ENCODE data around the gene MECP2. TPM values are rescaled to one million over a fixed set of nuclear protein-coding genes. Genes with fewer than 3 reads are reported as not detected.

The MECP2 gene
- total RNA-seq, 1 donor from 2014 or later = 45.2 TPM

DNA sequence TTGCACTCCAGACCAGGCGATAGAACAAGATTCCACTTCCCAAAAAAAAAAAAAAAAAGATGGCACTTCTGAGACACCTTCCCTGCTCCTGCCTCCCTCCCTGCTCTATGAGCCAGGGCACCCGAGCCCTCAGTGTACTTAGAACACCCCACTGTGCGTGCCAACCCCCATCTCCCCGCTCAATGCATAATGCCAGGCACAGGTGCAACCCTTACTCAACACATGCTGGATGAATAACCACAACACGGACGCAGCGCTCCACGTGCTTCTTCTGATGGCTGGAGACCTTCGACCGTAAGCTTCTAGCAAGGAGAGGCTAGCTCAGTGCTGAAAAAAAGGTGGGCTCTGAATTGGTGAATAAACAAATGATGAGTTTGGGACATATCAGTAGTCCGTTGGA is 57.9 kb downstream of the MECP2 start:
- no peak for DNase-seq (ENCODE audit: extremely low read depth, low read depth, low spot score)

DNA sequence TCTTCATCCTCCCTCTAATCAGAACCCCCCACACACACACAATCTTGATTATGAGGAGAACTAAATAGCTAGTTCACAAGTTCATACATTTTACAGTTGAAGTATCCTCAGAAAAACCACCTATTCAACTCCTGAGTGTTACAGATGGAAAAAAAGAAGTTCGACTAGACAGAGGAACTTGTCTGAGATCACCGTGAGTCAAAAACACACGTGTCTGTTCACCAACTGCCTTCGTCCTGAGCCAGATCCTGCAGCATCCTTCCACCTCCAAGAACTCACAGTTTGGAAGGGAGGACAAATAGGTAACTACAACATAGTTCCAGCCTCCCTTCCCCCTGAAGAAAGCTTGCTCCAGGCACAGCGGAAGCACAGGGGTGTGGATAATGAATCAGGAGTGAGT is 58.9 kb downstream of the MECP2 start:
- DNase-seq (ENCODE audit: extremely low read depth, low read depth, low spot score) = no peak

DNA sequence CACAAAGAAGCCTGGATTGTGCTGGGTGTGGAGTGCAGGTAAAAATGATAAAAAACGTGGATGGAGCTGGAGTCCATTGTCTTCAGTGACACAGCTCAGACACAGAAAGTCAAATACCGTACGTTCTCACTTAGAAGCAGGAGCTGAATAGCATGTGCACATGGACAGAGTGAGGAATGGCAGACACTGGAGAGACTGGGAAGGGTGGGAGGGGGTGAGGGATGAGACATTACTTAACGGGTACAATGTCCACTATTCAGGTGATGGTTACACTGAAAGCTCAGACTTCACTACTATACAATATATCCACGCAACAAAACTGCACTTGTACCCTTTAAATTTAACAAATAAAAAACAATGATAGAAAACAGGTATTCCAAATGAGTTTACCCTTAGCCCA is 59.8 kb downstream of the MECP2 start:
- no peak for DNase-seq (ENCODE audit: extremely low read depth, low read depth, low spot score)

DNA sequence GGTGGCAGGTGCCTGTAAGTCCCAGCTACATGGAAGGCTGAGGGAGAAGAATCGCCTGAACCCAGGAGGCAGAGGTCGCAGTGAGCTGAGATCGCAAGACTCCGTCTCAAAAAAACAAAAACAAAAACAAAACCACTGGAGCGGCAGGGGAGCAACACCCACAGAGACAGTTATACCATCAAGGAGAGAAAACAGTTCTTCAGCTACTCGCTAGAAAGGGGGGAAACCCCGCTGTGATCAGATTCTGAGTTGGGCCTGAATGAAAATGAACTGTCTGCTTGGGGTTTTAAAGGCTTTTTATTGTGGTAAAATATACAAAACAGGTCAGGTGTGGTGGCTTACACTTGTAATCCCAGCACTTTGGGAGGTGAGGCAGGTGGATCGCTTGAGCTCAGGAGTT is 61.0 kb downstream of the MECP2 start:
- no peak for DNase-seq (ENCODE audit: extremely low read depth, low read depth, low spot score)

DNA sequence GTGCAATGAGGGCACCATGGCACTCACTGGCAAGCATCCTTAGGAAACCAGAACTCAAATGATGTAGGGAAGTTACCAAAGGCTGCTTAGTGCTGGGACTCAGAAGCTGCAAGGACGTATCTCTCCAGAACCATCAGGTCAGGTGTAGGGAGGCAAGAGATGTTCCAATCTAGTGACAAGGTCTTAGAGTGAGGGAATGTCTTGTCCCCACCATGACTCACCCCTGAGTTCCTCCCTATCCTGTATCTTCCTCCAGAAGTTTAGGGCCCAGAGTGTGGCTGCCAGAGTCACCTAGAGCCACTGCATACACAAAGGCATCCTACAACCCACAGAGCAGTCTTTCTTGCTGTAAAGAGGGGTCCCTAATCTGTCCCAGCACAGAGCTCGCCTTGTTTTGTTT is 63.7 kb downstream of the MECP2 start:
- DNase-seq (ENCODE audit: extremely low read depth, low read depth, low spot score) = no peak

DNA sequence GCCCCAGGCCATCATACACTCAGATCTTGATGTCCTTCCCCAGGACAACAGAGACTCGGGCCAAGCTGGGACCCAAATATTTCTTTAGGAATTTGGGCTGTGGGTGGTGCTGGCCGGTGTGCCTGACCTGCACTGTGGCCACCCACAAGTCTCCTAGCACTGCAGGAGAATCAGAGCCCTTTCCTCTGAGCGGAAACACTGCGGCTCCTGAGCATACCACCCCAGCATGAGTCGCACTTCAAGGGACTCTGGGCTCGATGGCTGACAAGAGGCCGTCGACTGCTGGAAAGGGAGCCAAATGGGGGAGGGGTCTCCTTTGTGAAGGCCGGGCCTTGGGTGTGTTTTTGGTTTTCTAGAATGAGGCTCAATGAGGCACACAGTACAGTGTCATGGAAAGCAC is 64.9 kb downstream of the MECP2 start:
- no peak for DNase-seq (ENCODE audit: extremely low read depth, low read depth, low spot score)

DNA sequence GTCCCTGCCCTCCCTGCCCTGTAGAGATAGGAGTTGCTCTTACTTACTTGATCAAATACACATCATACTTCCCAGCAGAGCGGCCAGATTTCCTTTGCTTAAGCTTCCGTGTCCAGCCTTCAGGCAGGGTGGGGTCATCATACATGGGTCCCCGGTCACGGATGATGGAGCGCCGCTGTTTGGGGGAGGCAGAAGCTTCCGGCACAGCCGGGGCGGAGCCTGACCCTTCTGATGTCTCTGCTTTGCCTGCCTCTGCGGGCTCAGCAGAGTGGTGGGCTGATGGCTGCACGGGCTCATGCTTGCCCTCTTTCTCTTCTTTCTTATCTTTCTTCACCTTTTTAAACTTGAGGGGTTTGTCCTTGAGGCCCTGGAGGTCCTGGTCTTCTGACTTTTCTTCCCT is 65.4 kb downstream of the MECP2 start:
- no peak for DNase-seq (ENCODE audit: extremely low read depth, low read depth, low spot score)

DNA sequence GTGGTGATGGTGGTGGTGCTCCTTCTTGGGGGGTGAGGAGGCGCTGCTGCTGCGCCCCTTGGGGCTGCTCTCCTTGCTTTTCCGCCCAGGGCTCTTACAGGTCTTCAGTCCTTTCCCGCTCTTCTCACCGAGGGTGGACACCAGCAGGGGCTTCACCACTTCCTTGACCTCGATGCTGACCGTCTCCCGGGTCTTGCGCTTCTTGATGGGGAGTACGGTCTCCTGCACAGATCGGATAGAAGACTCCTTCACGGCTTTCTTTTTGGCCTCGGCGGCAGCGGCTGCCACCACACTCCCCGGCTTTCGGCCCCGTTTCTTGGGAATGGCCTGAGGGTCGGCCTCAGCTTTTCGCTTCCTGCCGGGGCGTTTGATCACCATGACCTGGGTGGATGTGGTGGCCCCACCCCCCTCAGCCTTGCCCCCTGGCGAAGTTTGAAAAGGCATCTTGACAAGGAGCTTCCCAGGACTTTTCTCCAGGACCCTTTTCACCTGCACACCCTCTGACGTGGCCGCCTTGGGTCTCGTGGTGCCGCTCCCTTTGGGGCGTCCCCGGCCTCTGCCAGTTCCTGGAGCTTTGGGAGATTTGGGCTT is 66.7 kb downstream of the MECP2 start:
- DNase-seq (ENCODE audit: extremely low read depth, low read depth, low spot score) = no peak

DNA sequence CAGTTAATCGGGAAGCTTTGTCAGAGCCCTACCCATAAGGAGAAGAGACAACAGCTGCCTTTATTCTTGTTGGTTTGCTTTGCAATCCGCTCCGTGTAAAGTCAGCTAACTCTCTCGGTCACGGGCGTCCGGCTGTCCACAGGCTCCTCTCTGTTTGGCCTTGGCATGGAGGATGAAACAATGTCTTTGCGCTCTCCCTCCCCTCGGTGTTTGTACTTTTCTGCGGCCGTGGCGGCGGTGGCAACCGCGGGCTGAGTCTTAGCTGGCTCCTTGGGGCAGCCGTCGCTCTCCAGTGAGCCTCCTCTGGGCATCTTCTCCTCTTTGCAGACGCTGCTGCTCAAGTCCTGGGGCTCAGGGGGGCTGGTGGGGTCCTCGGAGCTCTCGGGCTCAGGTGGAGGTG is 67.3 kb downstream of the MECP2 start:
- no peak for DNase-seq (ENCODE audit: extremely low read depth, low read depth, low spot score)

DNA sequence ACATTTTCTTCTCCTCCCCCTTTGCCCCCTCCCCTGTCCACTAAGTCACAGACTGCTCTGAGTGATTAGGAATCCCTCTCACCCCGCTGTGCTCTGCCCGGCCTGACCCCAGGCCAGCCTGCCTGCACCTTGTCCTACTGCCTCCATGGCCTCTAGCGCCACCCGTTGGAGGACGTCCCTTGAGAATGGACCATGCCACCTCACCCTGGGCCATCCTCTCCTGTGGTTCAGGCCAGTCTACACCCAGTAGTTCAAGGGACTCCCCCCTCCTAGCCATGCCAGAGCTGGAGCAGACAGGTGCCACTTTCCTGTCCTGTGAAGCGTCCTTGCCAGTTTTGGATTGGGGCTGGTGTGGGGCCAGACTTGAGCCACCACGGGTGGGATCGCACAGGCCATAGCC is 68.1 kb downstream of the MECP2 start:
- no peak for DNase-seq (ENCODE audit: extremely low read depth, low read depth, low spot score)

DNA sequence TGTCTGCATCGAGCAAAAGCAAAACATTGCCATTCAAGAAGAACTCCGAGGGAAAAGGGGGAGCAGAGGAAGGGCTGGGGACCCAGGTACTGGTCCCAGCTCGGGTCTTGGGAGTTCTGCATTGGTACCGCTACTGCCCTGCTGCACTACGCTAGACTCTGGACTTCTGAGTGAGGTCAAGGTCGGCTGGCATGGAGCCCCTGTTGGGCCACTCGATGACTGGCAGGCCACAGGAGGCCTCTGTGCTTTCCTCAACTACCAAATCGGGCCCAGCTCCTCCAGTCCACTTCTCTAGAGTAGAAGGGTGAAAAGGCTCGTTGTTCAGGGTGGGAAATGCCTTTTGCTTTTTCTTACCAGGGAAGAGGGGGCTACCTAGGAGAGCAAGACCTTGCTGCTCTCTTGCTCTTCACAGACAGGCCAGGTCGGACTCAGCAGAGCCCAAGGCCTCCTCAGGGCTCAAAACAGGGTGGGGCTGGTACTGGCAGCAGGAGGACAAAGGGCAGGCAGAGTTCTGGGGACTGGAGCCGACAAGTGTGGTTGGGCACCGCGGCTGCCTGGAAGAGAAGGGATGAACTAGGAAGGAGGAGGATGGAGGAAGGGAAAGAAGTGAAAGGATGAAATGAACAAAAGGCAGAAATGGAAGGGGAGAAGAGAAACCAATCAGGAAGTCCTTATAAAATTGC is 68.9 kb downstream of the MECP2 start:
- no peak for DNase-seq (ENCODE audit: extremely low read depth, low read depth, low spot score)

DNA sequence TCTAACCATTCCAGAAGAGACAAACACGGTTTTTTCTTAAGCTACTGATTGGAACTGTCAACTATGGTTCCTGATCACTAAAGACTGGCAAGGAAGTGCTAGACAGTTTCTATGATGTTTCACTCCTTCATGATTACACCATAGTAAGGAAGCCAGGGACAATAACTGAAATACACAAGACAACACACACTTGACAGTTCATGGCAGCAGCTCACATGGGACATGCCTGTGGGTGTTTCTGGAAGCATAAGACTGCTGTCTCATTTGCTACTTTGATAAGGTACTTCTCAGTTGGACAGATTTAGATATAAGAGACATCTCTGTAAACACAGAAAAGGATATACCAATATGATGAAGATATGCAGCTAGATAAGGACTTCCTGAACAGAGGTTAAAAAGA is 69.5 kb downstream of the MECP2 start:
- no peak for DNase-seq (ENCODE audit: extremely low read depth, low read depth, low spot score)

DNA sequence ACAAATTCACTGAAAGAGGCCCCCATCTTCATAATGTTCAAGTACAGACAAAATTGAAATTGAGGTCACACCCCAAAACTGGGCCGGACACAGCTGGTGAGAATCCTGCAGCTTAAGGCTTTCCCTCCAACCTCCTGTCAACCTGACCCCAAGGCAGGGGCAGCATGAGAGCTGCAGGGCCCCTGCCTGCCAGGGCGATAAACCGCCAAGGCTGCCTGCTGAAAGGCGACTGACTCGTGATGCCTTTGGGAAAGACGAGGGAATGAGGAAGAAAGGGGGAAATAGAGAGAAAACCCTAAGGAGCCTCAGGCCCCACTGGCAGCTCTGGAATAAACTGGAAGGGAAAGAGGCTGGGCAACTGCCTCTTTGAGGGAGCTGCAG is 70.5 kb downstream of the MECP2 start:
- no peak for DNase-seq (ENCODE audit: extremely low read depth, low read depth, low spot score)

DNA sequence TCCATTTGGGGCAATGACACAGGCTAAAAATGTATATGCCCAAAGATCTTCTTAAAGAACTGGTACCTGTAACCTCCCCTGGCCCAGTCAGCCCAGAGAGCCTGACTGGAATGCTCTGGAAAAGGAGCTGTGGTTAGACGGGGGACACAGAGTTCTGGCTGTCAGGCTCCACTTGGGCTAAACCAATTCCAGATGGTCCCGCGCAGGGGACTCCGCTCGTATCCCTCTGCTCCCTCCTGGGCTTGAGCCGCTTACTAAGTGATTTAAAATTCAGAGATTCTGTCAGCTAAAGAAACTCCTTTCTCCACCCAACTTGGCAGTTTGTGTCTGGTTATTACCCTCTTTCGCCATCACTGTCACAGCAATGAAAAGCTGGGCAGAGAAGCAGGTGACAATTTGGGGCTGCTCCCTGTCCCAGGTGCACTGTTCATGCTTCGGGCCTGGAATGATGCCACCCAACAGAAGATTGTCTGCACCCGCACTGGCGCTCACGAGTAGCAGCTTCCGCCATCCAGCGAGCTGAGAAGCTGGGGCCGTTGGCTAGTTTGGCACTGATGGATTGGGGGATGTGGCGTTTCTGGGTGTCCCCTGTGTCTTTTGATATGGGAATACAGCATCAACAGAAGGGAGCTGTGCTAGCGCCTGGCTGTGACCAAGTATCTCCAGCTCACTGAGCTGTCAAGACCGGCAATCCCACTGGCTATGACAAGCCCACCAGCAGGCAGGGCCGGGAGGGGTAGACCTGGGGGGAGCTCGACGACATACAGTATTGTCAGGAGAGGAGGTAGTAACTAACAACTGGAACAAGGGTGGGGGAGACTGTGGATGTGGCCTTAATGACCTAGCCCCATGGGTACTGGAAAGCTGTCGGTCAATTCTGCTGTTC is 71.1 kb downstream of the MECP2 start:
- DNase-seq (ENCODE audit: extremely low read depth, low read depth, low spot score) = no peak

DNA sequence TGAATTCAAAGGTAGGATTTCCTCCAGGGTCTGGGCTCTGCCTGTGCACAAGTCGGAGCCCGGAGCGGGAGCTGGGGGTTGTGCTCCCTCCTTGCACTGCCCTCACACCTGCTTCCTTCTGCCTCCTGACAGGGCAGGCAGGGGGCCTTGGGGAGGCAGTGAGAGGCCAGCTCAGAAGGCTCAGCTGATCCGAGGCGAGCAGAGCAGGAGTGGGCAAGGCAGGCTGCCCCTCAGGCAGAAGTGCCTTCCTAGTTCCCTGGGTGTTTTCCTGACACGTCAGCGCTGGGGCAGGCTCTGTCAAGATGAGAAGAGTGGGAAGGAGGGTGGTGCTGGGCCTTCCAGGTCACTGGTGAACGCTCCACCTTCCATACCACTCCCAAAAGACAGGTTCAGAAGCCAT is 72.3 kb downstream of the MECP2 start:
- DNase-seq (ENCODE audit: extremely low read depth, low read depth, low spot score) = no peak

DNA sequence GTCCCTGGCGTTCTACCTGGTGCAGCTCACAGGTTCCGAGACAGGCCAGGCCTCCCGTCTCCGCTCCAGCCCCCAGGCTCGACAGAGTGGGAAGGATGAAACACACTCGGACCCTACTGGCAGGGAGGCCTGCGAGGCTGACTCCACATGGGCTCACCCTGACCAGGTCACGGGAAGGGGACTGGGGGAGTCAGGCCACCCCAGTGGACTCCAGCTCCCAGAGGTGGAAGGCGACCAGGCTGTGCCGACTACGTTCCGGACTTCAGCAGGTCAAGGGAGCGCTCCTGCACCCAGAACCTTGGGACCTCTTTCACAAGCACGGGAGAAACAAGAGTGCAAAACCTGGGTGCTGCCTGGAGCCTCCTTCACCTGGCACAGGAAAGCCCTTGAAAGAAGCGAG is 73.2 kb downstream of the MECP2 start:
- no peak for DNase-seq (ENCODE audit: extremely low read depth, low read depth, low spot score)

DNA sequence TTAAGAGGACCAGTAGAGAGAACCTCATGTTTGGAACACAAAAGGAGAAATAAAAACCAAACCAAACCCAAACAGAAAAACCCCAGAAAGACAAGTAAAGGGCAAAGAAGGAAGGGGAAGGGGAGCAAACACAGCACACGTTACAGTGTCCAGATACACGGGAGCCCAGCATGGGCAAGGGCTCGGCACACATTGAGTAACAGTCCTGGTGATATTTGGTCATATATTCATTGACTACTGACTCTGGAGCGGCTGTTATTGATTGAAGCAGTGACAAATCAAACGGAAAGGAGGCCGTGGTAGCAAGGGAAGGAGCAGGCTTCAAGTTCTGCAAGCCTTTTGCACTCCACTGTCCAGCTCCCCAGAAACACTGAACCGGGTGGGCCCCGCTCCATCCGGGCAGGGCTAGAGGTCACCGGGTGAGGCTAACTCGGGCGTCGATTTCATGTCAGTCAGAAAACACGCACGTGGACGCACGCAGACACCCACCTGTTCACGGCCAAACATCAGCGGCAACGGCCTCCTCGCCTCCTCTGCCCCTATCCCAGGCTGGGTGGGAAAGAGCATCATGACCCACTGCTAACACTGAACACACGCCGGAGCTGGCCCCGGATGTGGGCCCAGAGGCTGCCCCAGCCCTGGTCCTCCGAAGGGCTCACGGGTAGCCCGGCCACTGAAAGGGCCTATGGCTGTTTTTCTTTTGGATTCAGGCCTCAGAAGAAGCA is 74.1 kb downstream of the MECP2 start:
- DNase-seq (ENCODE audit: extremely low read depth, low read depth, low spot score) = no peak

DNA sequence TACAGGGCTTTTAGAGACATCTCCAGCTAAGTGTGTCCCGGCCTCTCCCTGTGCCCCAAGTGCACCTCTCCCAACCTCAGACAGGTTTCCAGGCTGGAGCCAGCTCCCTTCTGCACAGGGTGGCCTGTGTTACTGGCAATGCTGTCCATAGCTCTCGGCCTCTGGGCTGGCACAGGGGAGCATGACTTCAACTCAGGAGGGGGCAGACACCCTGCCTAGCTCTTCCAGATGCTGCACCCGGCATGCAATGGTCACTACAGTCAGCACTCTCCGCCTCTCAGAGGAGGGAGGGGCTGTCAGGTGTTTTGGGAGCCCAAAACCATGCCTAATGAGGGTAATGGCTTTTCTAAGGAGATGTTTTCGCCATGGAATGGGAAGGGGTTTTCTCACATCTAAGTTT is 75.4 kb downstream of the MECP2 start:
- no peak for DNase-seq (ENCODE audit: extremely low read depth, low read depth, low spot score)

DNA sequence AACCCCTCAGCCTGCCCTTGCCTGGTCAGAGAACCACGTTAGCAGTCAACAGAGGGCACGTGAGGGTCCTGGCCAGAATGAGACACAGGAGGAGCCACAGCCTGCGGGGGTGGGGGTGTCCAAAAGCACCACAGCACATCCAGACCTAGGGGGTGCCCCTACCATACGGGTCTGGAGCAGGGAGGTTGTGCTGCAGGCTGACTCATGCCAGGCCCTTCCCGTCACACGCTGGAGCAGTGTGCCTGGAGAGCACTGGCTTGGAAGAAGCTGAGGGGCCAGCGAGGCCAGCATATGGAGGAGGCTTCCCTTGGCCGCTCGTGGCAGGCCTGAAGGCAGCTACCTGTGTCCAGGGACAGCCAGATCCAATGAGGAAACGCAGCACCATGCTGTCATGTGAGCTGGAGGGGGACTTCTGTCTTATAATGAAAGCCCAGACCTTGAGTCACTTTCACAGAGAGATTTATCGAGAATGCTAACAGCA is 76.3 kb downstream of the MECP2 start:
- DNase-seq (ENCODE audit: extremely low read depth, low read depth, low spot score) = no peak

DNA sequence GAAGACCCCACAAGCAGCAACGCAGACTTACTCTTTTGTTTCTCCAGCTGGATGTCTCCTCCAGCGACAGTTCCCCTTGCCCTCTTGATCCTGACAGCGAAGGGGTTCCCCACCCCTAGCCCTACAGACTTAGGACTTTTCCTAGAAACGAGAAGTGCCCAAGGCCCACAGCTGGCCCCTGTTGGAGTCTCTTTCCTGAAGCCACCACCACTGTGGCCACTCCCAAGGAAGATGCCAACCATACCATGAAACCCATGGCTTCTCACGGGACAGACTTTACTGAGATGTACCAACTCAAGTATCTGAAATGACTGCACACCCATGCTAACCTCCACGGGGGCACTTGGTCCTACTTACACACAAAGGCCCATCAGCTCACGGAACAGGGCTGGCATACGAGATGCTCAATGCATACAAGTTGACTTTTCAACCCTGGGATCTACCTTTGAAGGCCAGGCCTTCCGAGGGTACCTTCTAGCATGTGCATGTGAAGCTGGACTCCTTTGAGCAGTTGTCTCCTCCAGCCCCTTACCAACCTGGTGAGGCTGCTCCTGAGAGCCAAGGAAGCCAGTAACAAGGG is 76.9 kb downstream of the MECP2 start:
- DNase-seq (ENCODE audit: extremely low read depth, low read depth, low spot score) = no peak
